NCI-H146 treated with DMSO at 0.1 percent for 48 hours (cell line): ENCODE results near the gene MBD3L4.
A peak's percentile ranks its signal among the peaks of the same experiment; 100 is the strongest.
"Not testable (repeated sequence)": the region's sequence is repeated elsewhere in the genome, so short reads cannot be mapped to it uniquely, and the experiment has no call there.

Experiments used
- DNase-seq: peaks from one replicate; lab custom pipeline; 2025; ENCODE audit not compliant: unreplicated experiment; lab: John Stamatoyannopoulos, UW

MBD3L4 gene

DNA sequence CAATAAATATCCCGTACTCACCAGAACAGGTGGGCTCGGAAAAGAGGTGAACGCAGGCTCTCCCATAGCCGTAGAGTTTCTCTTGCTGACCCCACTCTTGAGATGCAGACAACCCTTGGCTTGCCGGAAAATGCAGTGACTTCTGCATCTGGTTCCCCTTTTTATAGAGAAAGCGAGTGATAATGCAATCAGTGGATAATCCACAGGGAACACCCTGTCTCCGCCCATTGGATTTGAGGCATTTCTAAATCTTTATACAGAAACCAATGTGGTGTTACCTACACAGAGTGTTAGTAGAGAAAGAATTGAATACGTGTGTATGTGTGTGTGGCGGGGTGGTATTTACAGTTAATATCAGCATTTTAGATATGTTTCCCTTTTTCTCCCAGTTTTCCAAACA lies at the start of gene MBD3L4:
TSS of gene MBD3L4 (minus strand) at position 101 of the 400 bp plus-strand sequence. CDS start at position 66, 35 bp downstream.
- DNase-seq: not testable (repeated sequence)

DNA sequence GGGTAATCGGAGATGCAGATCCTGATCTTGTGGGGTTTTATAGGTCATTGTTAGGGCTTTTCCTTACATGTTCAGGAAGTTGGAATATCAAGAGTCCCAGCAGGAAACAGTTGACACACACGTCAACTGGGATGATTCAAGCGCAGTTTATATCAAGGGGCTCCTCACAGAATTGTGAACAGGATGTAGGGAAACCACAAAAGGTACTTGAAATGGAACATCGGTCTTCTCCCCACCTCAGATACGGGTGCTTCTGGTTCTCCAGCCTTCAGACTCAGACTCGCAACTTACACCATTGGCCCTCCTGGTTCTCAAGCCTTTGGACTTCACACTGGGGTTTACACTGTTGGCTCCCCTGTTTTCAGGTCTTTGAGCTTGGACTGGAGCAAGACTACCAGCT lies 49.0 kb upstream of the MBD3L4 start:
- DNase-seq: no peak

DNA sequence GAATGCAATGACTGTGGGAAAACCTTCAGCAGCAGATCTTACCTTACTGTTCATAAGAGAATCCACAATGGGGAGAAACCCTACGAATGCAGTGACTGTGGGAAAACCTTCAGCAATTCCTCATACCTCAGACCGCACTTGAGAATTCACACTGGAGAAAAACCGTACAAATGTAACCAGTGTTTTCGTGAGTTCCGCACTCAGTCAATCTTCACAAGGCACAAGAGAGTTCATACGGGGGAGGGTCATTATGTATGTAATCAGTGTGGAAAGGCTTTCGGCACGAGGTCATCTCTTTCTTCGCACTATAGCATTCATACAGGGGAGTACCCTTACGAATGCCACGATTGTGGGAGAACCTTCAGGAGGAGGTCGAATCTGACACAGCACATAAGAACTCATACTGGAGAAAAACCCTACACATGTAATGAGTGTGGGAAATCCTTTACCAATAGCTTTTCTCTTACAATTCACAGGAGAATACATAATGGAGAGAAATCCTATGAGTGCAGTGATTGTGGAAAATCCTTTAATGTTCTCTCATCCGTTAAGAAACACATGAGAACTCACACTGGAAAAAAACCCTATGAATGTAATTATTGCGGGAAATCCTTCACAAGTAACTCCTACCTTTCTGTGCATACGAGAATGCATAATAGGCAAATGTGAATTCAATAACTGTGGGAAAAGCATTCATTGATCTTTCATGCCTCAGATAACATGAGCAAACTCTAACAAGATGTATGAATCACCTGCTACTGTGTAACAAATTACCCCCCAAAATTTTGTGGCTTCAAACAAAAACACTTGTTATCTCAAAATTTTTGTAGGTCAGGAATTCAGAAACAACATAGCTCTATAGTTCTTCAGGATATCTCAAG lies 43.3 kb upstream of the MBD3L4 start:
- DNase-seq: no peak

DNA sequence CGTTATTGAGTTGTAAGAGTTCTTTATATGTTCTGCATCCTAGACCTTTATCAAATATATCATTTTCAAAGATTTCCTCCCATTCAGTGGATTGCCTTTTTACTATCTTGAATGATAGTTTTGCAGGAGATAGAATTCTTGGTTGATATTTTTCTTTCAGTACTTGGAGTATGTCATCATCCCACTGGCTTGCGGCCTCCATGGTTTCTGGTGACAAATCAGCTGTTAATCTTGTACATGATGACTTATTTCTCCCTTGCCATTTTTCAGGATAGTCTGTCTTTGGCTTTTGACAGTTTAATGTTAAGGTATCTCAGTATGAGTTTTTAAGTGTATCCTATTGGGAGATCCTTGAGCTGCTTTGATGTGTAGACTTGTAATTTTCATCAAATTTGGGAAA lies 38.0 kb upstream of the MBD3L4 start:
- DNase-seq: no peak

DNA sequence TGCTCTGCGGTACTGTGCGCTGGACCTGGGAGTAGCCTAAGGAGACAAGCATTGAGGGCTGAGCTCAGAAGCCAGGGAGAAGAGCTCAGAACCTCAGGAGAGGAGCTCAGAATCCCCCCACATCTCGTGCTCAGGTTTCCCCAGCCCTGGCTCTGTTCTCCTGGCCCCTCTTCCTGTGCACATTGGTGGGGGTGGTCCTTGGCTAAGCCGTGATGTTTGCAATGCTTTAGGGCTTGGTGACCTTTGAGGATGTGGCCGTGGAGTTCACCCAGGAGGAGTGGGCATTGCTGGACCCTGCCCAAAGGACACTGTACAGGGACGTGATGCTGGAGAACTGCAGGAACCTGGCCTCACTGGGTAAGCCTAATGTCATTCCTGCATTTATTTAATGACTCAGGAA lies 36.2 kb upstream of the MBD3L4 start:
- DNase-seq: no peak

DNA sequence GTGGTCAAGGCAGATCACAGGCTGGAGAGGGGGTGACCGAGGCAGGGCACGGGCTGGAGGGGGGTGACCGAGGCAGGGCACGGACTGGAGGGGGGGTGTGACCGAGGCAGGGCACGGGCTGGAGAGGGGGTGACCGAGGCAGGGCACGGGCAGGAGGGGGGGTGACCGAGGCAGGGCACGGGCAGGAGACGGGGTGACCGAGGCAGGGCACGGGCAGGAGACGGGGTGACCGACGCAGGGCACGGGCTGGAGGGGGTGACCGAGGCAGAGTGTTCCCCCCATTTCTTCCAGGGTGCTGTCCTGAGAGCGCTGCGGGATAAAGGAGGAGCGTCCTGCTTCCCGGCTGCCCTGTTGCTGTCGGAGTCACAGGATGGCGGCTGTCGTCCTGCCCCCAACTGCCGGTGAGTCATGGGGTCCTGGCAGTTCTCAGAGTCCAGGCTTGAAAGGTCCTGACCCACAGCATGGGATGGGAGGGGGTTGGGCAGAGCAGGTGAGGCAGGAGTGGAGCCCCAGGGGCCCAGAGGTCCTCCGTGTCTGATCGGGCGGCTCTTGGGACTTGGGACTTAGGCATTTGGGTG lies 34.8 kb upstream of the MBD3L4 start:
- DNase-seq: no peak

DNA sequence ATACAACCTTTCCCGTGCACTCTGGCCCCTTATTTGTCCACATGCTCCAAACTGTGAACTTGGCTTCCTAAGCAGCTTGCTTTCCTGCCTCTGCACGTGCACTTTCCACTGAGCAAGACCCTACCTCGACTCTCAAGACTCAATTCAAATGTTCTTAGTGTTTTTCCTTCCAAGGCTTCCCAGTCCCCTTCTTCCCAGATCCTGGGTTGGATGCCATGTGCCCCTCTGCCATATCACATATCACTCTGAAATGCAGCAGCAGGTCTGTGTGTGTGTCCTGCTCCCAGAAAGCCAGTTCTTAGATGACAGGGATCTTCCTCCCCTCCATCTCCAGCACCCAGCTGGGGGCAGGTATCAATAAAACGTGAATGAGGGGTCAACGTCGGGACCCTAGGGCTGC lies 32.6 kb upstream of the MBD3L4 start:
- DNase-seq: no peak

DNA sequence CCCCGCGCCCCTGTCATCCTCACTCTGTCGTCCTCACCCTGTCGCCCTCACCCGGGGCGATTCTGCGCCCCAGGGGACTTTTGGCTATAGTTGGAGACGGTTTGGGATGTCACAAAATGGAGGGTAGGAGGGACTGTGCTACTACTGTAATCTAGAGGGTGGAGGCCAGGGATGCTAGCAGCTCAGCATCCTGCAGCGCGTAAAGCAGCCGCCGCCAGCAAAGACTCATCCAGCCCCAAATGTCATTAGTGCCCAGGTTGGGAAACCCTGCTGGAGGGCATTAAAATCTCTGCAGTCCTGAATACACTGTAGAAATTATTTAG lies 29.9 kb upstream of the MBD3L4 start:
- DNase-seq: no peak

DNA sequence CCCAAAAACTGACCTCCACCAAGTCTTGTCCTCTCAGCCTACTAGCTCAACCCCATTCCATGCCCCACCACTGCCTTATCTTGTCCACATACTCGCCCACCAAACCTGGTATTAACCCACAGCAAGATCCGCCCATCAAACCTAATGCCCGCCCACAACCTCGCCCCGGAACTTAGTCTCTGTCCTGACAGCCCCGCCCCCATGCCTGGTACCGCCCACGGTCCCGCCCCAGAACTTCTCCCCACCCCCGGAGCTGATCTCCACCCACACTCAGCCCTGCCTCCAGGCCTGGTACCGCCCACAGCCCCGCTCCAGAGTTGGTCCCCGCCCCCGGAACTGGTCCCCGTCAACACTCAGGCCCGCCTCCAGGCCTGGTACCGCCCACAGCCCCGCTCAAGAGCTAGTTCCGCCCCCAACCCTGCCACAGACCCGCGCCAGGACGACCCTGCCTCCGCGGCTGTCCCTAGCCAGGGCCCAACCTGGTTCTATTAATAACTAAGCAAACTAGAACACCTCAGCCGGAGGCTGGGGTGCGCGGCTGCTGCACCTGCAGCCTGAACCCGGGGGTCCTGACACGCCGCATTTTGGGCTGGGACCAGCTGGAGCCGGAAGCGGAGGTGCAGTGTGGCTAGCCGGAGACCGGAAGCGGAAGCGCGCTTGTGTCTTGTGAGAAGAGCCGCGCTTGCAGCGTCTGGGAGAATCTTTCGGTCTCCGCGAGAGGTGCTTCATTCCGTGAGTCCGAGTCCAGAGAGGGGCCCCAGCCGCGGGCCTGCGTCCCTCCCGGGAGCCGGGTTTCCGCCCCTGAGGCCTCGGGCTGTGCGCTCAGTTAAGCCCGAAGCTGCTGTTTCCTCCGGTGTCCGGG lies 29.3 kb upstream of the MBD3L4 start, which contains the start of gene ZNF557:
TSS of gene ZNF557 (plus strand) at position 662 of the 862 bp plus-strand sequence. CDS start 5,372 bp downstream, outside the sequence.
- peak; percentile 81 for DNase-seq

DNA sequence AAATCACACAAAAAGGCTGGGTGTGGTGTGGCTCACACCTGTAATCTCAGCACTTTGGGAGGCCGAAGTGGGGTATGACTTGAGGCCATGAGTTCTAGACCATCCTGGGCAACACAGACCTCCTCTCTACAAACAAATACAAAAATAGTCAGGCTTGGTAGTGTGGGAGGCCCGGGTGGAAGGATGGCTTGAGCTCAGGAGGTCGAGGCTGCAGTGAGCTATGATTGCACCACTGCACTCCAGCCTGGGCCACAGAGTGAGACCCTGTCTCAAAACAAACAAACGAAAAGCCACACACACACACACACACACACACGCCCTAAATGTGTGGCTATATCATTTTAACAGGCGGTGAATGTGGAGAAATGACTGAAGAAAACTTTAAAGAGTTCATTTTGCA lies 28.6 kb upstream of the MBD3L4 start:
- DNase-seq: no peak

DNA sequence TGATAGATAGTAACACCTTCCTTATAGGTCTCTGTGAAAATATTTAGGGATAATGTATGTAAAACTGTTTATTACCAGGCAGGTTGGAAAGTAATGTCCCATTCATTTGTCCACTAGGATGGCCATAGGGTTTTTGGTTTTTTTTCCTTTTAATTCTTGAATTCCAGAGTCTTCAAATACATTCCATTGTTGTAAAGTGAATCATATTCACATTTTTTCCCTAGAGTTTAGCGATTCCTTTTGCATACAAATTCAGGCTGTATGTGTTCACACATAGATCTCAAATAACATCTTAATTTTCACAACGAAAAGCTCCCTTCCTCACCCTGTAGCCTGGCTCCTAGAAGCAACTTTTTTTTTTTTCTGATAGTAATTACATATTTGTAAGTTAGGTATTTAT lies 27.7 kb upstream of the MBD3L4 start:
- DNase-seq: no peak

DNA sequence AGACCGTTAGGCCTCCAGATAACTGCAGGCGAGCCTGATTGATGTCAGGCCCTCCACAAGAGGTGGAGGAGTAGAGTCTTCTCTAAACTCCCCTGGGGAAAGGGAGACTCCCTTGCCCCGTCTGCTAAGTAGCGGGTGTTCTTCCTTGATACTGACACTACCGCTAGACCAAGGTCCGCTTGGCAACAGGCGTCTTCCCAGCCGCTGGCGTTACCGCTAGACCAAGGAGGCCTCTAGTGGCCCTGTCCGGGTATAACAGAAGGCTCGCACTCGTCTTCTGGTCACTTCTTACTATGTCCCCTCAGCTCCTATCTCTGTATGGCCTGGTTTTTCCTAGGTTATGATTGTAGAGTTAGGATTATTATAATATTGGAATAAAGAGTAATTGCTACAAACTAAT lies 27.1 kb upstream of the MBD3L4 start:
- DNase-seq: not testable (repeated sequence)

DNA sequence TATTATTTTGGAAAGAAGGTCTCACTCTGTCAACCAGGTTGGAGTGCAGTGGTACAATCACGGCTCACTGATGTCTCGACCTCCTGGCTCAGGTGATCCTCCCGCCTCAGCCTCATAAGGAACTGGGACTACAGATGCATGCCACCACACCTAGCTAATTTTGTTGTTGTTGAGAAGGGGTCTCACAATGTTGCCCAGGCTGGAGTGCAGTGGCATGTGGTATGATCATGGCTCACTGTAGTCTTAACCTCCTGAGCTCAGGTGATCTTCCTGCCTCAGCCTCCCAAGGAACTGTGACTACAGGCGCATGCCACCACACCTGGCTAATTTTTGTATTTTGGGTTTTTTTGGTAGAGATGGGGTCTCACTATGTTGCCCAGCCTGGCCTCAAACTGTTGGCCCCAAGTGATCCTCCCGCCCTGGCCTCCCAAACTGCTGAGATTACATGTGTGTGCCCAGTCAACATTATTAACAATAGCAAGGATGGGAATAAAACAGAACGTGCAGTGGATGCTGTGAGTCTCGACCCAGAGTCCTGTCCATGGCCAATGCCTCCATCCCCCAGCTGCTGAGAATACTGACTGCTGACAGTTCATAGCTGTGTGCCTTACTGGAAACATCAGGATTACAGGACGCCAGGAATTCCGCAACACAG lies 23.9 kb upstream of the MBD3L4 start:
- DNase-seq: no peak

DNA sequence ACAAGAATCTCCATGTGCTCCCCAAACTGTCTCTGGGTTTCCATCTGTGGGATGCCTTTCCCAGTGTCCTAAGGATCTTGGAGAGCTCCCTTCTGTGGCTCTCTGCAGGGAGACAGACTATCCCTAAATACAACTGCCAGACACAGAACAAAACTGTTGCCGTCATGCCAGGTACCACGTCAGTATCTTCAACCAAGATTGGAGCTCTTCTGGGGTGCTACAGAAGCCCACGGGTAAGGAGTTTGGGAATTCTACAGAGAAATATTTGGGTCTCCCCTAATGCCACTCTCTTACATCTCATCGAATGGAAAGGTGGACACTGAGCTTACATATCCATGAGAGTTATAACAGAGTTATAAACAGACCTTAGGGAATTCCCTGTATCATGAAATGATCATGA lies 23.4 kb upstream of the MBD3L4 start:
- DNase-seq: no peak

DNA sequence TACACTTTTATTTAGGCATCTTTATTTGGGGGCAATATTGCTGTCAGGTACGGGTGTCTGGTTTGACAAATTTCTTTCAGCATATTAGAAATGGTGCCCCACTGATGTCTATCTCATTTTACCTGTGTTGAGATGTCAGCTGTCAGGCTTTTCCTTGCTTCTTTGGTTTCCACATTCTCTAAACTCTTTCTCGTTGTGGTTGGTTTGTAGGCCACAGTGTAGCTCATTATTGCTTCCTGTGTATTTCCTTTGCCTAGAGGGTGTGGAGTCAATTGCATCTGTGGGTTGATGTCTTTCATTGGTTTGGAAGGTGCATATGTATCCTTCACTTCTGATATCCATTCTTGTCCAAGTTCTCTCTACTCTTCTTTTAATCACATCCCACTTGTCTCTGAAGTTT lies 20.0 kb upstream of the MBD3L4 start:
- not testable (repeated sequence) for DNase-seq

DNA sequence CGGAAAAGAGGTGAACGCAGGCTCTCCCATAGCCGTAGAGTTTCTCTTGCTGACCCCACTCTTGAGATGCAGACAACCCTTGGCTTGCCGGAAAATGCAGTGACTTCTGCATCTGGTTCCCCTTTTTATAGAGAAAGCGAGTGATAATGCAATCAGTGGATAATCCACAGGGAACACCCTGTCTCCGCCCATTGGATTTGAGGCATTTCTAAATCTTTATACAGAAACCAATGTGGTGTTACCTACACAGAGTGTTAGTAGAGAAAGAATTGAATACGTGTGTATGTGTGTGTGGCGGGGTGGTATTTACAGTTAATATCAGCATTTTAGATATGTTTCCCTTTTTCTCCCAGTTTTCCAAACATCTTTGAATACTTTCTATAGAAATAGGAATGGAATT lies 18.6 kb upstream of the MBD3L4 start, which contains the start of gene MBD3L3:
TSS of gene MBD3L3 (minus strand) at position 101 of the 400 bp plus-strand sequence. CDS start at position 30, 71 bp downstream.
- not testable (repeated sequence) for DNase-seq

DNA sequence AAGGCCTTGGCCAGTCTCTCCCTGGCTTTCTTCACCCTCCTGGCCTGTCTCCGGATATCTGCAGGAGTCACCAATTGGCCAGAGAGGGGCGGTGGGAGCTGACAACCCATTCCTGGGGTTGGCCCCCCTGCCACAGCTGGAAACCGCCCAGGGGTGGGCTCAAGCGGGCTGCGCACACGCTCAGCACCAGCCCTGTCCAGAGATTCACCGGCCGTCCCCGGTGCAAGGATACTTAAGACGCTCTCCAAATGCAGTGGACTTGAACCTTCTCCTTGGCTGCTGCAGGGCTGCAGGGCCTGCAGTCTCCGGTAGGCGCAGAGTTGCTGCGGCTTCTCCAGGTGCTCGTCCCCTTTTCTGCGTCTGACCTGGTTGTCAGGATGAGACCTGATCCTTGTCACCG lies 16.4 kb upstream of the MBD3L4 start:
- DNase-seq: not testable (repeated sequence)

DNA sequence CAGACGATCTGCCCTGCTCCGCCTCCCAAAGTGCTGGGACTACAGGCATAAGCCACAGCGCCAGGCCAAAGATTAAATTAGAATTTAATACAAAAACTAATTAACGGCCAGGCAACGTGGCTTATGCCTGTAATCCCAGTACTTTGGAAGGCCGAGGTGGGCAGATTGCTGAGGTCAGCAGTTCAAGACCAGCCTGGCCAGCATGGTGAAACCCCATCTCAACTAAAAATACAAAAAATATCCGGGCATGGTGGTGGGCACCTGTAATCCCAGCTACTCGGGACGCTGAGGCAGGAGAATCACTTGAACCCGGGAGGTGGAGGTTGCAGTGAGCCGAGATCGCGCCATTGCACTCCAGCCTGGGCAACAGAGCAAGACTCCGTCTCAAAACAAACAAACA lies 15.7 kb upstream of the MBD3L4 start:
- not testable (repeated sequence) for DNase-seq

DNA sequence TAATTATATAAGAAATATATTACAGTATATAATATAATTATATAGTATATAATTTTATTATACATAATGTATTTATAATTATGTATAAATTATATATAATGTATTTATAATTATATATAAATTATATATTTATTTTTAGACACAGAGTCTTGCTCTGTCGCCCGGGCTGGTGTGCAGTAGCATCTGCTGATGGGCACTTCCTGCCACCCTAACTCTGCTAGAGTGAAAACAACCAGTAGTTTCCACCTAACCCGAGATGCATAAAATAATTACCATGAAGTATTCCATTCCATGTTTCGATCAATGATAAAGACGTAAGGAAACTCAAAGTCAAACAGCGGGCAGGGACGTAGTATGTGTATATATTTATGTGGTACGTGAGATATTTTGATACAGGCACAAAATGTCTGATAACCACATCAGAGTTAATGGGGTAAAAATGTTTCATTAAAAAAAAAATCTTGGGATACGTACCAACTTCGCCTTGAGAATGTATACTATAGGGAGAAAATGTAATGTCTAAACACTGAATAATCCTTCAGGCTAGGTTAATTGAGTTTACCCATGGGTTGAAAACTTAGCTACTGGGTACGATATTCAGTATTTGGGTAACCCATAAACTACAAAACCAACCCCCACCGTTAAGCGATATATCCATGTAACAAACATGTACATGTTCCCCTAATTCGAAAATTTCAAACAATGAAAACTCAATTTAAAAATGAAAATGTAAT lies 14.8 kb upstream of the MBD3L4 start:
- not testable (repeated sequence) for DNase-seq

DNA sequence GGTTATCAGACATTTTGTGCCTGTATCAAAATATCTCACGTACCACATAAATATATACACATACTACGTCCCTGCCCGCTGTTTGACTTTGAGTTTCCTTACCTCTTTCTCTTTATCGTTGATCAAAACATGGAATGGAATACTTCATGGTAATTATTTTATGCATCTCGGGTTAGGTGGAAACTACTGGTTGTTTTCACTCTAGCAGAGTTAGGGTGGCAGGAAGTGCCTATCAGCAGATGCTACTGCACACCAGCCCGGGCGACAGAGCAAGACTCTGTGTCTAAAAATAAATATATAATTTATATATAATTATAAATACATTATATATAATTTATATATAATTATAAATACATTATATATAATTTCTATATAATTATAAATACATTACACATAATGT lies 12.9 kb upstream of the MBD3L4 start:
- DNase-seq: not testable (repeated sequence)
